Activated CD8-positive, alpha-beta T cell treated with anti-CD3 and anti-CD28 coated beads for 36 hours (primary cell): ENCODE results near the gene DUSP23. TPM values are rescaled to one million over a fixed set of nuclear protein-coding genes. Genes with fewer than 3 reads are reported as not detected.

Experiments used
- ATAC-seq: fragments of 200-7000 bp; cut with Tn5 transposase; one replicate; pipeline ENCODE4 v1.10.0; 2021; ENCODE audit warnings: mild to moderate bottlenecking, moderate library complexity
- CTCF ChIA-PET: fragments of 350-600 bp; sonication (Branson Sonifier 250); formaldehyde crosslinking; loops from one replicate; lab custom pipeline; 2021; ENCODE audit warnings: antibody characterized with exemption; lab: Charles Lee
- POLR2A ChIA-PET: fragments of 350-600 bp; sonication (Branson Sonifier 250); formaldehyde crosslinking; loops from one replicate; lab custom pipeline; 2021; ENCODE audit warnings: antibody characterized with exemption; lab: Charles Lee
- DNase-seq: peaks from one replicate; pipeline ENCODE4 v3.0.0-alpha.2; 2020
- H3K27ac Mint-ChIP-seq: one replicate; pipeline ENCODE4 v1.8.0; 2021; ENCODE audit warnings: mild to moderate bottlenecking, mixed read lengths
- H3K27me3 Mint-ChIP-seq: one replicate; pipeline ENCODE4 v1.8.0; 2021; ENCODE audit warnings: mixed read lengths
- H3K36me3 Mint-ChIP-seq: one replicate; pipeline ENCODE4 v1.8.0; 2021; ENCODE audit warnings: low read depth, mixed read lengths
- H3K4me1 Mint-ChIP-seq: one replicate; pipeline ENCODE4 v1.8.0; 2021; ENCODE audit warnings: low read depth, mixed read lengths
- H3K4me3 Mint-ChIP-seq: one replicate; pipeline ENCODE4 v1.8.0; 2021; ENCODE audit warnings: mild to moderate bottlenecking, moderate library complexity, mixed read lengths
- H3K9me3 Mint-ChIP-seq: one replicate; pipeline ENCODE4 v1.8.0; 2021; ENCODE audit warnings: mixed read lengths
- intact Hi-C: fragments of 100-400 bp; cut with micrococcal nuclease; formaldehyde crosslinking; loops from one replicate; pipeline ENCODE4 v1.10.0; 2022
- total RNA-seq, 2 experiments: library from RNA; stranded (reverse); gene quantifications; one replicate each; pipeline ENCODE4 v1.2.3, GENCODE V29; 2021
- TF ChIP-seq, protein P1 (sequence below): fragments of 200-600 bp; IDR thresholded peaks from one replicate; pipeline ENCODE4 v1.8.0; 2022; ENCODE audit warnings: antibody characterized with exemption, mild to moderate bottlenecking

Gene DUSP23
- total RNA-seq, 2 experiments from 2014 or later = 27.2 TPM

DNA sequence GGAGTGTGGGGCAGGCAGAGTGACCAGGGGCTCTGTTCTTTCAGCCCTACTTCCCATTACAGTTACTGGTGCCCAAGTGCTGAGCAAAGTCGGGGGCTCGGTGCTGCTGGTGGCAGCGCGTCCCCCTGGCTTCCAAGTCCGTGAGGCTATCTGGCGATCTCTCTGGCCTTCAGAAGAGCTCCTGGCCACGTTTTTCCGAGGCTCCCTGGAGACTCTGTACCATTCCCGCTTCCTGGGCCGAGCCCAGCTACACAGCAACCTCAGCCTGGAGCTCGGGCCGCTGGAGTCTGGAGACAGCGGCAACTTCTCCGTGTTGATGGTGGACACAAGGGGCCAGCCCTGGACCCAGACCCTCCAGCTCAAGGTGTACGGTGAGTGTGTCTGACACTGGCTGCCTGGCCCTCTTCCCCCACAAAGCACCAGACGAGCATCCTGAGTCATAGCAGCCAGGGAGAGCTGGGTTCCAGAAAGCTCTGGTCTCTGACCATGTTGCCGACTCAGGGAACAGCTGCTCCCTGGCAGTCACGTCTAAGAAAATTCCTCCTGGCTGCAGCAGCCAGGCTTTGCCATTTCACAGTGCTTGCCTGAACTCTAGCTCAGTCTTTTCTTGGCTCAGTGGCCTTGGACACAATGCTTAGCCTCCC is 49.2 kb downstream of the DUSP23 start:
- no peak overlapping the region for H3K27ac Mint-ChIP-seq
- intact Hi-C loops = no loop called here

DNA sequence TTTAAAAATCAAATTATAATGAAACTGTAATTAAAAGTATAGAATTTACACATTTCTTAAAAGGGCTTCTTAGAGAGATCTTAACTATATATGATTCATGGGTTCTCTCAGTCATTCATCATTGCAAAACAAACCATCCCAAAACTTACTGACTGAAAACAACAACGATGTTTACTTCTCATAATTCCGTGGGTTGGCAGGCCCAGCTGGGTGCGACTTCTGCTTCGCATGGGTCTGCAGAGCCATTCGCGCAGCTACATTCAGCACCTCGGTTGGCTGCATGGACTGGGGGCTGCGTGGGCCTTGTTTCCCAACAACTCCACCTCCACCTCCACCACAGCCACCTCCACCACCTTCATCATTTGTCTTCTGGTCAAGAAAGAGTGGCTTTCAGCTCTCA is 50.0 kb downstream of the DUSP23 start:
- peaks cover 4% of the 10 kb centered on the region for H3K9me3 Mint-ChIP-seq
- H3K27me3 Mint-ChIP-seq = no peaks in the 10 kb centered on the region
- intact Hi-C loops = no loop called here
- CTCF ChIA-PET = interaction anchor here (1.1 to 3.1 kb wide), 5 partner anchors 11 to 60 kb away, joined by 3 to 13 read pairs (median 6); no protein-coding TSS in a partner anchor
- peaks cover 39% of the 10 kb centered on the region for H3K4me1 Mint-ChIP-seq
- TF ChIP-seq, protein P1, sequence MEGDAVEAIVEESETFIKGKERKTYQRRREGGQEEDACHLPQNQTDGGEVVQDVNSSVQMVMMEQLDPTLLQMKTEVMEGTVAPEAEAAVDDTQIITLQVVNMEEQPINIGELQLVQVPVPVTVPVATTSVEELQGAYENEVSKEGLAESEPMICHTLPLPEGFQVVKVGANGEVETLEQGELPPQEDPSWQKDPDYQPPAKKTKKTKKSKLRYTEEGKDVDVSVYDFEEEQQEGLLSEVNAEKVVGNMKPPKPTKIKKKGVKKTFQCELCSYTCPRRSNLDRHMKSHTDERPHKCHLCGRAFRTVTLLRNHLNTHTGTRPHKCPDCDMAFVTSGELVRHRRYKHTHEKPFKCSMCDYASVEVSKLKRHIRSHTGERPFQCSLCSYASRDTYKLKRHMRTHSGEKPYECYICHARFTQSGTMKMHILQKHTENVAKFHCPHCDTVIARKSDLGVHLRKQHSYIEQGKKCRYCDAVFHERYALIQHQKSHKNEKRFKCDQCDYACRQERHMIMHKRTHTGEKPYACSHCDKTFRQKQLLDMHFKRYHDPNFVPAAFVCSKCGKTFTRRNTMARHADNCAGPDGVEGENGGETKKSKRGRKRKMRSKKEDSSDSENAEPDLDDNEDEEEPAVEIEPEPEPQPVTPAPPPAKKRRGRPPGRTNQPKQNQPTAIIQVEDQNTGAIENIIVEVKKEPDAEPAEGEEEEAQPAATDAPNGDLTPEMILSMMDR = no peak
- peaks cover 3% of the 10 kb centered on the region for H3K36me3 Mint-ChIP-seq
- no peak overlapping the region for H3K4me3 Mint-ChIP-seq
- H3K27ac Mint-ChIP-seq = no peak overlapping the region
- no peak for DNase-seq
- POLR2A ChIA-PET = interaction anchor here (1.5 kb wide), 1 partner anchor 95 kb away, joined by 3 read pairs; the partner anchor contains the start of gene TAGLN2
- no peak for ATAC-seq

More for the DNA sequence above, 49.2 kb downstream of the DUSP23 start:
- Mint-ChIP-seq H3K36me3 (peaks cover 3% of the 10 kb centered on the region), H3K9me3 (peaks cover 4% of the 10 kb centered on the region), H3K4me1 (peaks cover 47% of the 10 kb centered on the region), H3K4me3 (no peak overlapping the region), H3K27me3 (no peaks in the 10 kb centered on the region)
- DNase-seq (no peak), ATAC-seq (no peak)
- ChIA-PET POLR2A (interaction anchor here (1.3 kb wide), 1 partner anchor 11 kb away, joined by 4 read pairs; no protein-coding TSS in a partner anchor), CTCF (interaction anchor here (0.7 to 3.1 kb wide), 6 partner anchors 10 to 31 kb away, joined by 3 to 13 read pairs (median 5); no protein-coding TSS in a partner anchor)
- TF ChIP-seq, protein P1 = no peak

DNA sequence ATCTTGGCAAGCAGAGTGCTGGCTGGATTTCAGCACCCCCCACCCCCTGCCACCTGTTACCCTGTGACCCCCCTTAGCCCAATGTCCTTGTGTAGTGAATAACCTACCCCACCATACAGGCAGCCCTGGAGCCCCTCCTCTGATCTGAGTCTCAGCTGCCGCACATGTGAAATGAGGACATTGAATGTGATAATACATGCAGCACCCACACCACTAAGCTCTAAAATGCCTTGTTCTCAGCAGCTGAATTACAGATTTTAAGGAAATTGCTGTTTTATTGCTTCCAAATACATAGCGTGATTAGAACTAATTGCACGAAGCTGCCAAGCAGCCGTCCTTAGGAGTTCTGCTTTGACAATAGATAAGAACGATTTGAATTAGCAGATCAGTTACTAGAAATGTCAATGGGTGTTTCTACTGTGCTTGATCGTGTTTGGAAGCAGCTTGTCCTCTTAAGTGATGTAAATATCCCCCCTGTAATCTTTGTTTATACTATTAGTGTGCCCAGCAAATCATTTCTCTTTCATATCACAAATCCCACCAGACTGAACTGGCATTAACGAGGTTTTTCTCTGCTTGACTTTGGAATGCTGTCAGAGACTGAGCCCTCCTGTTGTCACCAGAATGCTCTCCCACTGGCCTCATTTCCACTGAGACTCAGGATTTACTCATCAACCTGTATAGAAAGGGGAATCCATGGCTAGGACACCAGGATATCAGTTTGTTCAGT is 50.8 kb downstream of the DUSP23 start:
- ATAC-seq (no peak), DNase-seq (no peak)
- CTCF ChIA-PET = interaction anchor here (1.1 to 3.1 kb wide), 6 partner anchors 10 to 60 kb away, joined by 3 to 13 read pairs (median 6); no protein-coding TSS in a partner anchor
- POLR2A ChIA-PET = interaction anchor here (0.9 to 1.9 kb wide), 3 partner anchors 10 to 94 kb away, joined by 3 to 5 read pairs (median 3); partner anchors contain the start of gene TAGLN2
- Mint-ChIP-seq H3K4me3 (no peak overlapping the region), H3K27me3 (no peaks in the 10 kb centered on the region), H3K36me3 (peaks cover 1% of the 10 kb centered on the region), H3K4me1 (peaks cover 31% of the 10 kb centered on the region), H3K9me3 (peaks cover 4% of the 10 kb centered on the region), H3K27ac (no peak overlapping the region)
- intact Hi-C loops = no loop called here
- TF ChIP-seq, protein P1 = no peak

Other genes starting within 250 kb of the DUSP23 start
- gene OR10J5, start 245.0 kb upstream of the DUSP23 start, total RNA-seq = not detected
- gene APCS, start 193.1 kb upstream of the DUSP23 start, total RNA-seq = not detected
- not detected for gene CRP, start 66.4 kb upstream of the DUSP23 start, total RNA-seq
- gene FCRL6, start 21.4 kb downstream of the DUSP23 start, total RNA-seq = under 1 TPM in 1 of 2 experiments, not detected in 1; 0.20 TPM
- gene SLAMF8, start 45.9 kb downstream of the DUSP23 start, total RNA-seq = under 1 TPM; 0.54 TPM
- gene VSIG8, start 81.7 kb downstream of the DUSP23 start, total RNA-seq = not detected
- 1 to 10 TPM; 1.3 to 1.4 TPM for gene CFAP45, start 119.2 kb downstream of the DUSP23 start, total RNA-seq
- 100 to 1,000 TPM; 475 to 482 TPM for gene TAGLN2, start 144.5 kb downstream of the DUSP23 start, total RNA-seq
- gene IGSF9, start 164.7 kb downstream of the DUSP23 start, total RNA-seq = under 1 TPM in 1 of 2 experiments, not detected in 1; 0.07 TPM
- not detected for gene SLAMF9, start 173.3 kb downstream of the DUSP23 start, total RNA-seq